ENCODE results near the gene MLPH. TPM values are rescaled to one million over a fixed set of nuclear protein-coding genes. Genes with fewer than 3 reads are reported as not detected.

MLPH gene
- total and polyA plus RNA-seq, 9 of the 15 experiments (the other 6 are each of a cell fraction or from before 2014, with no cell fraction given), result 0.22 TPM; not detected in 8

DNA sequence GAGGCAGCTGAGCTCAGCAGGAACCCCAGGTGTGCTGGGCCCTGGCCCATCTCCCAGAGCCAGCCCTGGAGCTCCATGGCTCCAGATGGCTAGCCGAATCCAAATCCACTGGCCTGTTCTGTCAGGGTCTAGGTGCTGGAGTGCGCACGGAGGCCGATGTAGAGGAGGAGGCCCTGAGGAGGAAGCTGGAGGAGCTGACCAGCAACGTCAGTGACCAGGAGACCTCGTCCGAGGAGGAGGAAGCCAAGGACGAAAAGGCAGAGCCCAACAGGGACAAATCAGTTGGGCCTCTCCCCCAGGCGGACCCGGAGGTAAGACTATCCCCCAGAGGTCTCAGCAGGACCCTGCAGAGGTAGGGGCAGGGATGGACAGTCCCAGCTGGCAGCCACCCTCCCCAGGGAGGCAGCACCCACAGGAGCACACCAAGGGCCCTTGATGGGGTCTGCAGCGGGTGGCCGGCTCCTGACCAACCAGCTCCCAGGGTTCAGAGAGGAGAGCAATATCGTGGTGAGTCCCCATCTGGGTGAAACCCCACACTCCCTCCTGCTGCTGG, 53.2 kb downstream of the MLPH start:
- H3K27ac ChIP-seq (ENCODE audit: extremely low read depth, low read depth, low read length), result no peak overlapping the region
- POLR2A ChIA-PET, result interaction anchor here (0.5 to 0.7 kb wide), 2 partner anchors 42 to 84 kb away, joined by 3 read pairs; no protein-coding TSS in a partner anchor

GRCh38 chr2:237540823-237541222, 53.8 kb downstream of the MLPH start:
- no peak overlapping the region for H2AFZ ChIP-seq (ENCODE audit: low read depth, low read length)
- FAIRE-seq (no peak), ATAC-seq (peak; percentile 63), DNase-seq (ENCODE audit: extremely low read depth in 1 of 4, low spot score in 3 of 4) (peak in 1 of 4 experiments; percentile 7)
- no peaks in the 10 kb centered on the region for H3K9me3 ChIP-seq (replicated peaks; ENCODE audit: control insufficient read depth, insufficient read depth, low read depth, low read length)
- no peak overlapping the region for H3K9ac ChIP-seq (ENCODE audit: insufficient read depth in 1 of 2, low read depth in 2 of 2, low read length in 2 of 2)
- H3K4me2 ChIP-seq (ENCODE audit: insufficient read depth, low read length), result no peak overlapping the region
- ChIA-PET CTCF (ENCODE audit: low intra/inter-chr PET ratio) (no interaction called here), POLR2A (interaction anchor here (0.5 to 0.7 kb wide), 2 partner anchors 85 to 170 kb away, joined by 3 read pairs; no protein-coding TSS in a partner anchor)
- in situ Hi-C loops (cut with MboI) (no loop called here), intact Hi-C loops (cut with micrococcal nuclease) (no loop called here)
- no TSS peak for BruUV-seq (replicated peaks)
- no peaks in the 10 kb centered on the region for H3K9me1 ChIP-seq (ENCODE audit: control insufficient read depth, insufficient read depth, low read length)
- H3K36me3 ChIP-seq (ENCODE audit: control insufficient read depth, insufficient read depth, low read length), result no peaks in the 10 kb centered on the region
- no peaks in the 10 kb centered on the region for H3K79me2 ChIP-seq (ENCODE audit: control insufficient read depth, insufficient read depth, low read length)
- WGBS (ENCODE audit: insufficient coverage, low coverage, missing lambda C conversion rate), result 7% methylated on average over 5 of the region's 6 CpGs
- no peak overlapping the region for H3K27ac ChIP-seq (ENCODE audit: extremely low read depth, low read depth, low read length)
- H3K27me3 ChIP-seq (ENCODE audit: control insufficient read depth in 2 of 2, insufficient read depth in 2 of 2, low read length in 2 of 2), result peaks cover 6 to 46% of the 10 kb centered on the region in 2 experiments; a peak in 3 of 5 replicates
- no peaks in the 10 kb centered on the region for H4K20me1 ChIP-seq (replicated peaks; ENCODE audit: control insufficient read depth, insufficient read depth, low read length)
- no peaks in the 10 kb centered on the region; a peak in 1 of 5 replicates for H3K4me1 ChIP-seq (replicated peaks in 1 of 2; ENCODE audit: control insufficient read depth in 2 of 2, insufficient read depth in 2 of 2, low read length in 2 of 2)
- H3K4me3 ChIP-seq, result no peak overlapping the region
- TF ChIP-seq, protein P1, sequence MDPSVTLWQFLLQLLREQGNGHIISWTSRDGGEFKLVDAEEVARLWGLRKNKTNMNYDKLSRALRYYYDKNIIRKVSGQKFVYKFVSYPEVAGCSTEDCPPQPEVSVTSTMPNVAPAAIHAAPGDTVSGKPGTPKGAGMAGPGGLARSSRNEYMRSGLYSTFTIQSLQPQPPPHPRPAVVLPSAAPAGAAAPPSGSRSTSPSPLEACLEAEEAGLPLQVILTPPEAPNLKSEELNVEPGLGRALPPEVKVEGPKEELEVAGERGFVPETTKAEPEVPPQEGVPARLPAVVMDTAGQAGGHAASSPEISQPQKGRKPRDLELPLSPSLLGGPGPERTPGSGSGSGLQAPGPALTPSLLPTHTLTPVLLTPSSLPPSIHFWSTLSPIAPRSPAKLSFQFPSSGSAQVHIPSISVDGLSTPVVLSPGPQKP (CRISPR knock-in tag; IDR thresholded peaks at IDR 0.05), result no peak
- TF ChIP-seq HDGF (IDR thresholded peaks at IDR 0.05) (no peak), NR2F6 (CRISPR knock-in tag; IDR thresholded peaks at IDR 0.05) (no peak), NR2C1 (IDR thresholded peaks at IDR 0.05) (no peak), NR2C1 (tag; IDR thresholded peaks at IDR 0.05) (no peak), SIRT6 (IDR thresholded peaks at IDR 0.05; ENCODE audit: low read depth, low read length) (no peak)

More for the DNA sequence above, 53.2 kb downstream of the MLPH start:
- H3K4me2 ChIP-seq (ENCODE audit: insufficient read depth, low read length), result no peak overlapping the region
- no peaks in the 10 kb centered on the region for H3K79me2 ChIP-seq (ENCODE audit: control insufficient read depth, insufficient read depth, low read length)
- H3K9me1 ChIP-seq (ENCODE audit: control insufficient read depth, insufficient read depth, low read length), result no peaks in the 10 kb centered on the region
- H3K9ac ChIP-seq (ENCODE audit: insufficient read depth in 1 of 2, low read depth in 2 of 2, low read length in 2 of 2), result no peak overlapping the region
- no peaks in the 10 kb centered on the region for H4K20me1 ChIP-seq (replicated peaks; ENCODE audit: control insufficient read depth, insufficient read depth, low read length)
- no peak for TF ChIP-seq ZNF830 (CRISPR knock-in tag; IDR thresholded peaks at IDR 0.05)
- TF ChIP-seq HIVEP1 (CRISPR knock-in tag; IDR thresholded peaks at IDR 0.05), result no peak
- no peak for TF ChIP-seq PHB2 (IDR thresholded peaks at IDR 0.05; ENCODE audit: low read depth)
- no peak for TF ChIP-seq PHF20 (IDR thresholded peaks at IDR 0.05; ENCODE audit: partially characterized antibody)
- TF ChIP-seq, protein P2, sequence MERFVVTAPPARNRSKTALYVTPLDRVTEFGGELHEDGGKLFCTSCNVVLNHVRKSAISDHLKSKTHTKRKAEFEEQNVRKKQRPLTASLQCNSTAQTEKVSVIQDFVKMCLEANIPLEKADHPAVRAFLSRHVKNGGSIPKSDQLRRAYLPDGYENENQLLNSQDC (CRISPR knock-in tag; IDR thresholded peaks at IDR 0.05), result no peak
- TF ChIP-seq ZNF644 (tag; IDR thresholded peaks at IDR 0.05; ENCODE audit: low read depth), result no peak
- no peak for TF ChIP-seq CXXC5 (CRISPR knock-in tag; IDR thresholded peaks at IDR 0.05)
- H3K4me1 ChIP-seq (replicated peaks in 1 of 2; ENCODE audit: control insufficient read depth in 2 of 2, insufficient read depth in 2 of 2, low read length in 2 of 2), result no peaks in the 10 kb centered on the region; a peak in 2 of 5 replicates
- no peaks in the 10 kb centered on the region for H3K9me3 ChIP-seq (replicated peaks; ENCODE audit: control insufficient read depth, insufficient read depth, low read depth, low read length)
- intact Hi-C loops (cut with micrococcal nuclease) (no loop called here), in situ Hi-C loops (cut with MboI) (no loop called here)
- H2AFZ ChIP-seq (ENCODE audit: low read depth, low read length), result no peak overlapping the region
- BruUV-seq (replicated peaks), result no TSS peak
- ATAC-seq (no peak), DNase-seq (ENCODE audit: extremely low read depth in 1 of 4, low spot score in 3 of 4) (no peak), FAIRE-seq (no peak)
- H3K4me3 ChIP-seq, result no peak overlapping the region
- 0% methylated on average over 8 of the region's 13 CpGs for WGBS (ENCODE audit: insufficient coverage, low coverage, missing lambda C conversion rate)
- no peaks in the 10 kb centered on the region for H3K36me3 ChIP-seq (ENCODE audit: control insufficient read depth, insufficient read depth, low read length)
- H3K27me3 ChIP-seq (ENCODE audit: control insufficient read depth in 2 of 2, insufficient read depth in 2 of 2, low read length in 2 of 2), result peaks cover 6 to 51% of the 10 kb centered on the region in 2 experiments; a peak in 3 of 5 replicates
- CTCF ChIA-PET (ENCODE audit: low intra/inter-chr PET ratio), result no interaction called here

Measured in K562 (cell line).